Activated CD4-positive, CD25-positive, alpha-beta regulatory T cell treated with anti-CD3 and anti-CD28 coated beads, Interleukin-2, amount 50 U/mL, for 24 hours (primary cell): ENCODE measurements around the gene PRDX6.
"Not testable (repeated sequence)": the region's sequence is repeated elsewhere in the genome, so short reads cannot be mapped to it uniquely, and the experiment has no call there.

Source experiments
- ATAC-seq, 2 donors: fragments of 150-1000 bp; cut with Tn5 transposase; one replicate each; pipeline ENCODE4 v1.10.0; 2021; ENCODE audit warnings: mild to moderate bottlenecking in 1 of 2, moderate library complexity in 1 of 2

Gene PRDX6

GRCh38 chr1:173502104-173502503 lies 25.0 kb downstream of the PRDX6 start:
- no peak for ATAC-seq

GRCh38 chr1:173503391-173503790 lies 26.3 kb downstream of the PRDX6 start:
- no peak for ATAC-seq

- ATAC-seq, result no peak
Observed at GRCh38 chr1:173504268-173504667, 27.1 kb downstream of the PRDX6 start.

- no peak for ATAC-seq
Observed at GRCh38 chr1:173505391-173505790, 28.3 kb downstream of the PRDX6 start.

GRCh38 chr1:173506437-173506836 lies 29.3 kb downstream of the PRDX6 start:
- ATAC-seq, result no peak

- no peak for ATAC-seq
Observed at GRCh38 chr1:173507205-173507846, 30.2 kb downstream of the PRDX6 start.

- ATAC-seq, result no peak
Observed at GRCh38 chr1:173507847-173508209, 30.7 kb downstream of the PRDX6 start.

- no peak for ATAC-seq
Observed at GRCh38 chr1:173508541-173508940, 31.4 kb downstream of the PRDX6 start.

- no peak for ATAC-seq
Observed at GRCh38 chr1:173509797-173510196, 32.7 kb downstream of the PRDX6 start.

- ATAC-seq, result not testable (repeated sequence)
Observed at GRCh38 chr1:173514503-173514902, 37.4 kb downstream of the PRDX6 start.

GRCh38 chr1:173520799-173521198 lies 43.7 kb downstream of the PRDX6 start:
- no peak for ATAC-seq

GRCh38 chr1:173523329-173523728 lies 46.2 kb downstream of the PRDX6 start:
- no peak for ATAC-seq

- ATAC-seq, result no peak
Observed at GRCh38 chr1:173525926-173526325, 48.8 kb downstream of the PRDX6 start.

- ATAC-seq, result no peak
Observed at GRCh38 chr1:173527151-173527826, 50.2 kb downstream of the PRDX6 start.

- ATAC-seq, result no peak
Observed at GRCh38 chr1:173529106-173529505, 52.0 kb downstream of the PRDX6 start.

- peak; percentile 25 to 53 for ATAC-seq
Observed at GRCh38 chr1:173530795-173531693, 53.9 kb downstream of the PRDX6 start.

- ATAC-seq, result no peak
Observed at GRCh38 chr1:173532237-173532636, 55.1 kb downstream of the PRDX6 start.

GRCh38 chr1:173536223-173536622 lies 59.1 kb downstream of the PRDX6 start:
- no peak for ATAC-seq
